ENCODE data around the gene KPNA3. TPM values are rescaled to one million over a fixed set of nuclear protein-coding genes. Genes with fewer than 3 reads are reported as not detected.
"Not testable (repeated sequence)": the region's sequence is repeated elsewhere in the genome, so short reads cannot be mapped to it uniquely, and the experiment has no call there.

Gene KPNA3
- total RNA-seq, 1 donor from 2014 or later = 28.7 TPM

DNA sequence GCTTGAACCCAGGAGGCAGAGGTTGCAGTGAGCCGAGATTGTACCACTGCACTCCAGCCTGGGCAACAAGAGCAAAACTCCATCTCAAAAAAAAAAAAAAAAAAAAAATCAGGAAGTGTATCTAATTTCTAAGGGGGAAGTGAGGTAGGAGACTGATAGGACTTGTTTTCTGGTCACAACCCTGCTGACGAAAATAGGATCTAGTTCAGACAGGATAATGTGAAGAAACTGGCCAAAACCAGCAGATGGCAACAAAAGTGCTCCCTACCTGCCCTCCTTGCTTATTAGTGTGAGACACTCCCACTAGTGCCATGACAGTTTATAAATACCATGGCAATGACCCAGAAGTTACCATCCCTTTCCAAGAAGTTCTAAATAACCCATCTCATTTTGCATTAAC, 36.0 kb upstream of the KPNA3 start:
- H3K36me3 Mint-ChIP-seq (ENCODE audit: low read depth) = peaks cover 3% of the 10 kb centered on the region
- TF ChIP-seq, protein P1, sequence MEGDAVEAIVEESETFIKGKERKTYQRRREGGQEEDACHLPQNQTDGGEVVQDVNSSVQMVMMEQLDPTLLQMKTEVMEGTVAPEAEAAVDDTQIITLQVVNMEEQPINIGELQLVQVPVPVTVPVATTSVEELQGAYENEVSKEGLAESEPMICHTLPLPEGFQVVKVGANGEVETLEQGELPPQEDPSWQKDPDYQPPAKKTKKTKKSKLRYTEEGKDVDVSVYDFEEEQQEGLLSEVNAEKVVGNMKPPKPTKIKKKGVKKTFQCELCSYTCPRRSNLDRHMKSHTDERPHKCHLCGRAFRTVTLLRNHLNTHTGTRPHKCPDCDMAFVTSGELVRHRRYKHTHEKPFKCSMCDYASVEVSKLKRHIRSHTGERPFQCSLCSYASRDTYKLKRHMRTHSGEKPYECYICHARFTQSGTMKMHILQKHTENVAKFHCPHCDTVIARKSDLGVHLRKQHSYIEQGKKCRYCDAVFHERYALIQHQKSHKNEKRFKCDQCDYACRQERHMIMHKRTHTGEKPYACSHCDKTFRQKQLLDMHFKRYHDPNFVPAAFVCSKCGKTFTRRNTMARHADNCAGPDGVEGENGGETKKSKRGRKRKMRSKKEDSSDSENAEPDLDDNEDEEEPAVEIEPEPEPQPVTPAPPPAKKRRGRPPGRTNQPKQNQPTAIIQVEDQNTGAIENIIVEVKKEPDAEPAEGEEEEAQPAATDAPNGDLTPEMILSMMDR (IDR thresholded peaks at IDR 0.05) = no peak
- H3K9me3 Mint-ChIP-seq = peaks cover 7% of the 10 kb centered on the region
- DNase-seq (no peak), ATAC-seq (ENCODE audit: low read depth) (no peak)
- H3K27ac Mint-ChIP-seq = no peak overlapping the region
- H3K4me1 Mint-ChIP-seq = no peaks in the 10 kb centered on the region
- POLR2A ChIA-PET = no interaction called here
- H3K4me3 Mint-ChIP-seq = no peak overlapping the region
- H3K27me3 Mint-ChIP-seq = peaks cover 9% of the 10 kb centered on the region
- intact Hi-C loops (cut with micrococcal nuclease) = no loop called here
- CTCF ChIA-PET = no interaction called here

DNA sequence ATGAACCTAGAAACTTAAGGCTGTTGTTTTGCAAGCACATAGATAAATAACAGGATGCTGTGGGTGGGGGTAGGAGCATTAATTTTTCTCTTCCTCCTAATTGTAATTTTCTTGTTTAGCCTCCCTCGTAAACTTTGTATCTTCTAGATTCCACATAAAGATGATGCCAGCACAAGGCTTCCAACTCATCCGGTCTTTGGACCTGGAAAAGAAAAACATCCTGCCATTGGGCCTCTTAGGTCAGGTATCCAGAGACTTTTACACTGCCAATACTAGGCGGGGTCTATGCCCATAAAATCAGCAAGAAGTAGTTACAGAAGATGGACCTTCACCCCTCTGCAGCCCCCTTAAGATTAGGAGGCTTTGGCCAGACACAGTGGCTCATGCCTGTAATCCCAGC, 35.4 kb upstream of the KPNA3 start:
- Mint-ChIP-seq H3K4me1 (no peaks in the 10 kb centered on the region), H3K9me3 (peaks cover 7% of the 10 kb centered on the region), H3K27ac (no peak overlapping the region), H3K36me3 (ENCODE audit: low read depth) (peaks cover 3% of the 10 kb centered on the region), H3K27me3 (peaks cover 9% of the 10 kb centered on the region), H3K4me3 (no peak overlapping the region)
- intact Hi-C loops (cut with micrococcal nuclease) = no loop called here
- DNase-seq = no peak
- no peak for ATAC-seq (ENCODE audit: low read depth)
- ChIA-PET POLR2A (no interaction called here), CTCF (no interaction called here)
- TF ChIP-seq, protein P1 (IDR thresholded peaks at IDR 0.05) = no peak

DNA sequence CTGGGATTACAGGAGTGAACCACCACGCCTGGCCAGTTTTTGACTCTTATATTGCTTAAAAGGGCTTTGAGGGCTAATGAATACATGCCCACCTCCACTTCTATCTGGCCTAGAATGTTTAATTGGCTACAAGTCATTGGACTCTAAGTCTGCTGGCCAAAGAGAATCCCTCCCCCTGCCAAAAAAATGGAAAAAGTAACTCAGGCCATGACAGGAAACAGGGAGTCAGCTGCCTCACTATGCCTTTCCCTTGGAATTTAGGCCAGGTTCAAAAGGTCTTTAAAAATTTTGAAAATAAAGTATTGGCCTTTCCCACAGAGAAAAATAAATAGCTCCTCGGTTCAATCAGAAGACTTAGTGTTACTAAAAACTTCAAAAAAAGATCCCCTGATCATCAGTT, 34.9 kb upstream of the KPNA3 start:
- CTCF ChIA-PET = no interaction called here
- no peak for ATAC-seq (ENCODE audit: low read depth)
- peaks cover 3% of the 10 kb centered on the region for H3K36me3 Mint-ChIP-seq (ENCODE audit: low read depth)
- no peak for DNase-seq
- no peaks in the 10 kb centered on the region for H3K4me1 Mint-ChIP-seq
- peaks cover 9% of the 10 kb centered on the region for H3K27me3 Mint-ChIP-seq
- H3K9me3 Mint-ChIP-seq = peaks cover 7% of the 10 kb centered on the region
- intact Hi-C loops (cut with micrococcal nuclease) = no loop called here
- H3K4me3 Mint-ChIP-seq = no peak overlapping the region
- TF ChIP-seq, protein P1 (IDR thresholded peaks at IDR 0.05) = no peak
- no peak overlapping the region for H3K27ac Mint-ChIP-seq
- POLR2A ChIA-PET = no interaction called here

DNA sequence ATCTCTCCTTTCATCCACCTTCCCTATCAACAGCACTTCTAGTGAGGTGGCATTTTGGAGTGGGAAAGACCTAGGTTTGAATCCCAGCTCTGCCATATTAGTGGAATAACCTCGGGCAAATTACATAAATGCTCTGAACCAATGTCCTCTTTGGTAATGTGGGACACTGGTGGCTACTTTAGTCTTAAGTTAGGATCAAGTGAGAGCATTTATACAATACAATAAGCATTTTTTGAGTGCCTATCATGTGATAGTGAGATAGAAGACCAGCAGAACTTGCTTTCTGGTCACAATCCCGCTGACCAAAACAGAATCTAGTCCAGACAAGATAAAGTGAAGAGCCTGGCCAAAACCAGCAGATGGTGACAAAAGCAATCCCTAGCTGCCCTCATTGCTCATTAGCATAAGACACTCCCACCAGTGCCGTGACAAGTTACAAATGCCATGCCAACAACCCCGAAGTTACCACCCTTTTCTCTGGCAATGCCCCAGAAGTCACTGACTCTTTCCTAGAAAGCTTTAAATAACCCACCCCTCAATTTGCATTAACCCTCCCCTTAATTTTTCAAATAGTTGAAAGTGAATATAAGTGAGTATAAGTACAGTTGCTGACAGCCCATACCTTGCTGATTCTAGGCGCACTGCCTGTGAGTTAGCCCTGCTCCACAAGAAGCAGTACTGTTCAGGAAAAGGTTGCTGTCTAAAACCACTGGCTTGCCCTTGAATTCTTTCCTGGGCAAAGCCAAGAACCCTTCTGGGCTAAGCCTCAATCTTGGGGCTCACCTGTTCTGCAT, 28.9 kb upstream of the KPNA3 start:
- ChIA-PET POLR2A (no interaction called here), CTCF (no interaction called here)
- H3K27me3 Mint-ChIP-seq = peaks cover 19% of the 10 kb centered on the region
- intact Hi-C loops (cut with micrococcal nuclease) = loop anchor here (1.0 kb wide), 1 partner anchor 169 kb away; no protein-coding TSS in a partner anchor
- no peak overlapping the region for H3K4me3 Mint-ChIP-seq
- DNase-seq (no peak), ATAC-seq (ENCODE audit: low read depth) (no peak)
- TF ChIP-seq, protein P1 (IDR thresholded peaks at IDR 0.05) = no peak
- H3K4me1 Mint-ChIP-seq = no peaks in the 10 kb centered on the region
- no peaks in the 10 kb centered on the region for H3K9me3 Mint-ChIP-seq
- H3K36me3 Mint-ChIP-seq (ENCODE audit: low read depth) = no peaks in the 10 kb centered on the region
- no peak overlapping the region for H3K27ac Mint-ChIP-seq

DNA sequence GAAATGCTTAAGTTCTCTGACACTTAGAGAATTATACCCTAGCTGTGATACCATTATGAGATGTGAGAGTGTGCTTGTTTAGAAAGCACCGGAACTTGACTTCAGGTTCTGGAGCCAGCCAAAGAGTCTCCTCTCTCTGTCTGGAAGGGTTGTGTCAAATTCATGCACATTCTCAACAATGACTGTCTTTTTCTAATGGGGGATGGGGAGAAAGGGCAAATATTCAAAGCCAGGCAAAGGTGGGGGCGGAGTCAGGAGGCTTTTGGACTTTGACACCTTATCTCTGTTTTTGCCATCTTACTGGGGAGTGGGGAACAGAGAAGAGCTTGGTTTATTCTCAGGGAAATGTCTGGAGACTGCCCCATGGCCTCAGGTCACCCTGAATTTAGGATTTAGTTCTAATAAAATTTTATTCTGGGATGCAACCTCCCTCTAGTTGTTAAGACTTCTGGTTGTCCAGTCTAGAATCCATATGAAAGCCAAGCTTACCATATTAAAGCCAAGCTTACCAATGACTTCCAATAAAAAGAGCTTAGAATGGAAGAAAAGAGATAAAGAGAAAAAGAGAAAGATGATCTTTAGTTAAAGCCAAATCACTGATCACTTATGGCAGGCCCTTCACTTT, 28.2 kb upstream of the KPNA3 start:
- ChIA-PET CTCF (no interaction called here), POLR2A (no interaction called here)
- H3K27ac Mint-ChIP-seq = no peak overlapping the region

DNA sequence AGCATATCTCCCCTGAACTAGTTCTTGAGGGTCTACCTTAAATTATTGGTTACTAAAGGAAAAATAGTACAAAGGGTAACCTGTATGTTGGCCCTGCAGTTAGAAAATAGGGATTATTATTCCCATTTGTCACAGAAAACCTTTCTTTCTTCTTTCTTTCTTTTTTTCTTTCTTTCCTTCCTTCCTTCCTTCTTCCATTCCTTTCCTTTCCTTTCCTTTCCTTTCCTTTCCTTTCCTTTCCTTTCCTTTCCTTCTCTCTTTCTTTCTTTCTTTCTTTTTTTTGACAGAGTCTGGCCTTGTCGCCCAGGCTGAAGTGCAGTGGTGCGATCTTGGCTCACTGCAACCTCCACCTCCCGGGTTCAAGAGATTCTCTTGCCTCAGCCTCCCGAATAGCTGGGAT, 23.6 kb upstream of the KPNA3 start:
- CTCF ChIA-PET; ATAC-seq (ENCODE audit: low read depth); H3K36me3 Mint-ChIP-seq (ENCODE audit: low read depth); DNase-seq; intact Hi-C loops (cut with micrococcal nuclease); H3K27ac Mint-ChIP-seq; H3K4me3 Mint-ChIP-seq; H3K9me3 Mint-ChIP-seq; H3K4me1 Mint-ChIP-seq: not testable (repeated sequence)
- POLR2A ChIA-PET = interaction anchor here (1.2 kb wide), 1 partner anchor 24 kb away, joined by 4 read pairs; the partner anchor contains the start of gene KPNA3
- H3K27me3 Mint-ChIP-seq = peaks cover 14% of the 10 kb centered on the region

More for the DNA sequence above, 28.2 kb upstream of the KPNA3 start:
- Mint-ChIP-seq H3K27me3 (peaks cover 19% of the 10 kb centered on the region), H3K4me3 (no peak overlapping the region), H3K36me3 (ENCODE audit: low read depth) (no peaks in the 10 kb centered on the region), H3K9me3 (no peaks in the 10 kb centered on the region), H3K4me1 (no peaks in the 10 kb centered on the region)
- TF ChIP-seq, protein P1 (IDR thresholded peaks at IDR 0.05) = no peak
- intact Hi-C loops (cut with micrococcal nuclease) = no loop called here
- DNase-seq (no peak), ATAC-seq (ENCODE audit: low read depth) (no peak)
